GM12878 (cell line): ENCODE results near the gene MYO3B. TPM values are rescaled to one million over a fixed set of nuclear protein-coding genes. Genes with fewer than 3 reads are reported as not detected.

ENCODE experiments used
- ATAC-seq: fragments of 200-7000 bp; cut with Tn5 transposase; 3 replicates; pipeline ENCODE4 v1.9.1; 2020; ENCODE audit warnings: mild to moderate bottlenecking, moderate library complexity
- BruUV-seq: library from RNA; stranded (reverse); fragments of 400-500 nt; replicated peaks from 2 replicates; lab custom pipeline; 2021; lab: Mats Ljungman, UMichigan
- CTCF ChIA-PET: fragments of 300-600 bp; sonication (Branson Sonifier 250); formaldehyde crosslinking; extraction: SDS; loops from one replicate; lab custom pipeline; 2021; ENCODE audit warnings: inconsistent platforms; lab: Yijun Ruan, JAX
- POLR2A ChIA-PET: fragments of 350-600 bp; formaldehyde crosslinking; extraction: SDS; loops from one replicate; lab custom pipeline; 2021; ENCODE audit warnings: inconsistent platforms; lab: Charles Lee
- RAD21 ChIA-PET: fragments of 300-600 bp; sonication (Branson Sonifier 250); formaldehyde crosslinking; loops from one replicate; lab custom pipeline; 2023; ENCODE audit warnings: antibody characterized with exemption; ENCODE audit not compliant: unreplicated experiment; lab: Charles Lee
- SMC1A ChIA-PET: fragments of 300-600 bp; sonication (Branson Sonifier 250); formaldehyde crosslinking; loops from one replicate; lab custom pipeline; 2023; ENCODE audit not compliant: unreplicated experiment, uncharacterized antibody; lab: Charles Lee
- DNase-seq: peaks from one replicate; pipeline ENCODE4 v3.0.0-alpha.2; 2011; ENCODE audit warnings: low read depth, low spot score
- FAIRE-seq: peaks from 3 replicates; lab custom pipeline; 2011; peaks lifted over from hg19 to GRCh38; lab: Jason Lieb, UNC
- H2AFZ ChIP-seq: 2 replicates; pipeline ENCODE4 v1.6.0; 2011; ENCODE audit warnings: low read depth, low read length, control low read depth; ENCODE audit not compliant: control insufficient read depth
- H3K27ac ChIP-seq: 2 replicates; pipeline ENCODE4 v1.5.1; 2011; ENCODE audit warnings: control low read depth; ENCODE audit not compliant: control insufficient read depth, insufficient read depth
- H3K27me3 ChIP-seq, 2 experiments: replicated peaks in 1 of 2; 2 replicates each; pipeline versions ENCODE4 v1.6.0 to v1.6.1; 2011; ENCODE audit warnings: low read length in 1 of 2; ENCODE audit not compliant: control insufficient read depth in 2 of 2, insufficient read depth in 2 of 2
- H3K36me3 ChIP-seq, 2 experiments: 2 replicates each; pipeline ENCODE4 v1.5.1; 2011; ENCODE audit warnings: low read length in 1 of 2; ENCODE audit not compliant: control insufficient read depth in 2 of 2, insufficient read depth in 2 of 2
- H3K4me1 ChIP-seq: 2 replicates; pipeline ENCODE4 v1.6.1; 2011; ENCODE audit warnings: mild to moderate bottlenecking, low read length, moderate library complexity, mixed read lengths; ENCODE audit not compliant: control insufficient read depth, insufficient read depth
- H3K4me2 ChIP-seq: 2 replicates; pipeline ENCODE4 v1.6.0; 2011; ENCODE audit warnings: control low read depth; ENCODE audit not compliant: control insufficient read depth, insufficient read depth
- H3K4me3 ChIP-seq: fragments of 200-600 bp; sonication (generic); 2 replicates; pipeline ENCODE4 v1.5.1; 2016
- H3K79me2 ChIP-seq: 2 replicates; pipeline ENCODE4 v1.6.0; 2011; ENCODE audit warnings: low read length; ENCODE audit not compliant: control insufficient read depth, insufficient read depth
- H3K9ac ChIP-seq: 2 replicates; pipeline ENCODE4 v1.8.0; 2011; ENCODE audit warnings: low read length, control low read depth, mixed read lengths; ENCODE audit not compliant: control insufficient read depth, insufficient read depth
- H3K9me3 ChIP-seq: replicated peaks from 3 replicates; pipeline ENCODE4 v1.5.1; 2011; ENCODE audit warnings: mild to moderate bottlenecking, low read length; ENCODE audit not compliant: control insufficient read depth, insufficient read depth
- H4K20me1 ChIP-seq: 2 replicates; pipeline ENCODE4 v1.6.0; 2011; ENCODE audit not compliant: control insufficient read depth, insufficient read depth
- CHD4 ChIP-seq: fragments of 200-600 bp; sonication (generic); IDR thresholded peaks from 2 replicates; pipeline ENCODE4 v1.6.1; 2016; ENCODE audit warnings: mild to moderate bottlenecking
- E2F8 ChIP-seq: fragments of 450-650 bp; IDR thresholded peaks from 2 replicates; pipeline ENCODE4 v1.6.1; 2018; ENCODE audit warnings: mild to moderate bottlenecking, low read depth, moderate library complexity; ENCODE audit not compliant: partially characterized antibody
- MTA2 ChIP-seq: fragments of 450-650 bp; IDR thresholded peaks from 2 replicates; pipeline ENCODE4 v1.6.1; 2016; ENCODE audit warnings: low read depth, mild to moderate bottlenecking, moderate library complexity
- PAX8 ChIP-seq: fragments of 450-650 bp; IDR thresholded peaks from 2 replicates; pipeline ENCODE4 v1.6.1; 2017; ENCODE audit warnings: mild to moderate bottlenecking, moderate library complexity
- SIN3A ChIP-seq: IDR thresholded peaks from 2 replicates; pipeline ENCODE4 v1.6.1; 2012; ENCODE audit warnings: low read depth, low read length, improper control_type of control experiment
- SMC3 ChIP-seq: IDR thresholded peaks from 2 replicates; pipeline ENCODE4 v1.6.1; 2011; ENCODE audit warnings: low read length, improper control_type of control experiment, borderline replicate concordance
- SP1 ChIP-seq: IDR thresholded peaks from one replicate; pipeline ENCODE4 v1.6.1; 2011; ENCODE audit warnings: low read depth, low read length
- USF2 ChIP-seq: IDR thresholded peaks from 2 replicates; pipeline ENCODE4 v1.6.1; 2011; ENCODE audit warnings: low read depth, low read length, improper control_type of control experiment, borderline replicate concordance
- WGBS: methylation state at CpG from one replicate; pipeline ENCODE4 v1.1.6; 2016; ENCODE audit warnings: low lambda C conversion rate; ENCODE audit not compliant: insufficient replicate concordance, insufficient coverage; ENCODE audit errors: missing lambda C conversion rate; 5-methylcytosine and 5-hydroxymethylcytosine counted together
- in situ Hi-C: fragments of 300-500 bp; cut with MboI; formaldehyde crosslinking; loops from 9 replicates; pipeline ENCODE4 v1.14.3; 2018; ENCODE audit warnings: mixed read lengths
- intact Hi-C: fragments of 100-400 bp; cut with micrococcal nuclease; formaldehyde crosslinking; loops from one replicate; pipeline ENCODE4 v1.14.2; 2022; ENCODE audit not compliant: unreplicated experiment
- polyA plus RNA-seq, 11 experiments: library from polyadenylated mRNA; depleted of rRNA in 4 of 11; unstranded in 6 of 11; stranded (reverse) in 5 of 11; fragments of >200 nt; fragmentation: Nextera tagmentation in 4 of 11; fragmentation: Illumina TruSeq in 1 of 11; extraction: Ambion mirVana in 4 of 11; extraction: Trizol in 1 of 11; gene quantifications; 1 replicate in 1 of 11; 2 replicates in 10 of 11; pipeline versions ENCODE4 v1.2.1 to v1.2.3, GENCODE V29; 2011 to 2016; ENCODE audit warnings: inconsistent platforms in 2 of 11, missing spikeins in 2 of 11, low read depth in 1 of 11
- total RNA-seq, 4 experiments: library from RNA; depleted of rRNA in 3 of 4; stranded (reverse); fragments of >200 nt in 3 of 4; fragmentation: Illumina TruSeq in 1 of 4; extraction: Trizol in 1 of 4; gene quantifications; 2 replicates each; pipeline versions ENCODE4 v1.2.1 to v1.2.3, GENCODE V29; 2013 to 2021

The MYO3B gene
- total and polyA plus RNA-seq, 10 of the 15 experiments (the other 5 are each of a cell fraction or from before 2014, with no cell fraction given): 1.1 to 7.1 (median 2.1) TPM

- in situ Hi-C loops: no loop called here
- SMC1A ChIA-PET: interaction anchor here (1.0 to 3.0 kb wide), 5 partner anchors 8 to 209 kb away, joined by 3 to 8 read pairs (median 4); no protein-coding TSS in a partner anchor
Measured at GRCh38 chr2:170695521-170696410, 517.8 kb downstream of the MYO3B start.

More at GRCh38 chr2:170695521-170696410, 517.8 kb downstream of the MYO3B start:
- no peaks in the 10 kb centered on the region for H3K9me3 ChIP-seq
- ATAC-seq (no peak), DNase-seq (no peak), FAIRE-seq (no peak)
- ChIA-PET RAD21 (no interaction called here), CTCF (interaction anchor here (0.7 to 1.6 kb wide), 4 partner anchors 17 to 287 kb away, joined by 3 to 4 read pairs (median 3); no protein-coding TSS in a partner anchor), POLR2A (interaction anchor here (0.6 kb wide), 1 partner anchor 14 kb away, joined by 3 read pairs; no protein-coding TSS in a partner anchor)
- intact Hi-C loops: no loop called here
- no peak overlapping the region for H3K4me3 ChIP-seq
- 12% methylated on average over 6 of the region's 6 CpGs for WGBS
- no TSS peak for BruUV-seq
- no peaks in the 10 kb centered on the region for H3K4me1 ChIP-seq
- H2AFZ ChIP-seq: no peak overlapping the region
- no peaks in the 10 kb centered on the region for H3K79me2 ChIP-seq
- H3K9ac ChIP-seq: no peak overlapping the region
- no peak for TF ChIP-seq CHD4
- no peak for TF ChIP-seq SIN3A
- no peak for TF ChIP-seq E2F8
- no peak for TF ChIP-seq SMC3
- TF ChIP-seq USF2: no peak
- no peak for TF ChIP-seq SP1
- no peak for TF ChIP-seq PAX8
- TF ChIP-seq MTA2: no peak
- no peak overlapping the region for H3K27ac ChIP-seq
- H4K20me1 ChIP-seq: no peaks in the 10 kb centered on the region
- no peaks in the 10 kb centered on the region for H3K36me3 ChIP-seq
- no peak overlapping the region for H3K4me2 ChIP-seq
- no peaks in the 10 kb centered on the region; a peak in 1 of 4 replicates for H3K27me3 ChIP-seq
